Ovary (tissue), 3 donors: ENCODE data around the gene MAPKAP1.

ENCODE experiments used
- POLR2A ChIP-seq: fragments of 450-650 bp; IDR thresholded peaks from one replicate; pipeline ENCODE4 v1.6.1; 2017; ENCODE audit warnings: antibody characterized with exemption, mild to moderate bottlenecking, moderate library complexity
- TF ChIP-seq, protein P1 (sequence below), 3 donors: fragments of 450-650 bp in 2 of 3; fragments of 200-600 bp in 1 of 3; IDR thresholded peaks; one replicate each; pipeline versions ENCODE4 v1.5.1 to v1.8.0; 2016 to 2022; ENCODE audit warnings: antibody characterized with exemption in 3 of 3, mild to moderate bottlenecking in 1 of 3
- donor health status: DM: no; HTN: no; CAD: no.

DNA sequence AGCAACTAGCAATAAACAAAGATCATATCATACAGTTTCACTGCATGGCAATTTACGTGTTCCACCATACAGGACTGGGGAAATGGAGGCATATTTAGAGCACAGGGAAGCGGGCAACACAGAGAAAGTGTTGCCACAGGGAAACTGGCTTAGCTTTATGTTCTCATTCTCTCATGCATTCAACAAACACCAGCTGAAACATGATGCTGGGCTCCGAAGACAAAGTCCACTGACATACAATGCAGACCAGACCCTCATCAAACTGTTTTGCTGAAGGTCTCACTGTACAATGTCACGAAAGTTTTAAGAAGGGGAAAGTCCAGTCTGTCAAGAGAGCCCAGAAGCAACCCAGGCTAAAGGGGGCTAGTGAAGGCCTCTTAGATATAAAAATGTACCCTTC lies 115.1 kb downstream of the MAPKAP1 start:
- TF ChIP-seq, protein P1, sequence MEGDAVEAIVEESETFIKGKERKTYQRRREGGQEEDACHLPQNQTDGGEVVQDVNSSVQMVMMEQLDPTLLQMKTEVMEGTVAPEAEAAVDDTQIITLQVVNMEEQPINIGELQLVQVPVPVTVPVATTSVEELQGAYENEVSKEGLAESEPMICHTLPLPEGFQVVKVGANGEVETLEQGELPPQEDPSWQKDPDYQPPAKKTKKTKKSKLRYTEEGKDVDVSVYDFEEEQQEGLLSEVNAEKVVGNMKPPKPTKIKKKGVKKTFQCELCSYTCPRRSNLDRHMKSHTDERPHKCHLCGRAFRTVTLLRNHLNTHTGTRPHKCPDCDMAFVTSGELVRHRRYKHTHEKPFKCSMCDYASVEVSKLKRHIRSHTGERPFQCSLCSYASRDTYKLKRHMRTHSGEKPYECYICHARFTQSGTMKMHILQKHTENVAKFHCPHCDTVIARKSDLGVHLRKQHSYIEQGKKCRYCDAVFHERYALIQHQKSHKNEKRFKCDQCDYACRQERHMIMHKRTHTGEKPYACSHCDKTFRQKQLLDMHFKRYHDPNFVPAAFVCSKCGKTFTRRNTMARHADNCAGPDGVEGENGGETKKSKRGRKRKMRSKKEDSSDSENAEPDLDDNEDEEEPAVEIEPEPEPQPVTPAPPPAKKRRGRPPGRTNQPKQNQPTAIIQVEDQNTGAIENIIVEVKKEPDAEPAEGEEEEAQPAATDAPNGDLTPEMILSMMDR (IDR thresholded peaks at IDR 0.05): no peak
- TF ChIP-seq POLR2A: no peak
